Measurements from ENCODE around the gene FMO3.

FMO3 gene

DNA sequence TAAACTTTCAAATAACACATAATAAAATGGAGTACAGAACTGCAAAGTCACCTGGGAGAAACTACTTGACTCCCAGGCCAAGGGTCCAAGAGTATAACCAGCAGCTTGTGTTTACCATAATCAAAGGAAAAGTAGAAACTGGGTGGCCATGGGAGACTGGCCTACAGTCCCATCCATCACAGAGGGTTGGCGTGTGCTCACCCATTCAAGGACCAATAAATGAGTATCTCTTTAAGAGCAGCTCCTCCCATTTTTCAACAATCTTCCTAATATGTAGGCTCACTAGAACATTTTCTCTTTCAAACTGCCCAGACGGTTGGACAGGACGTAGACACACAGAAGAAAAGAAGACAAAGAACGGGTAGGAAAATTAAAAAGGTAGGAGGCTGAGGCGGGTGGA, at the start of gene FMO3:
FMO3 (plus strand) TSS at position 302 of the 400 bp plus-strand sequence. CDS start 1,754 bp downstream, outside the sequence.
- DNase-seq, result no peak

DNA sequence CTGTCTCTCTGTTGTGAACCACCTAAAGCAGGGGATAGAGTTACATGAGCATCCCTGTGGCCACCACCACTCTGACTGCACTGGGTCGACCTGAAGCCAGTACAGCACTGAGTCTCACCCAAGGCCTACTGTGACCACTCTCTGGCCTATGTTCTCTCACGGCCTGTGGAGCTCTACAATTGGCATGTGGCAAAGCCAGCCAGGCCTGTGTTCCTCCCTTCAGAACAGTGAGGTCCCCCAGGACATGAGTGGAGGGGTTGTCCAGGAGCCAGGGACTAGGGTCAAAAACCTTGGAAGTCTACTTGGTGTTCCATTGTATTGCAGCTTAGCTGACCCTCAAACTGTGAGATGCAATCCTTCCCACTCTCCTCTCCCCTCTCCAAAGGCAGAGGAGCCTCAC, 42.7 kb upstream of the FMO3 start:
- DNase-seq, result no peak

DNA sequence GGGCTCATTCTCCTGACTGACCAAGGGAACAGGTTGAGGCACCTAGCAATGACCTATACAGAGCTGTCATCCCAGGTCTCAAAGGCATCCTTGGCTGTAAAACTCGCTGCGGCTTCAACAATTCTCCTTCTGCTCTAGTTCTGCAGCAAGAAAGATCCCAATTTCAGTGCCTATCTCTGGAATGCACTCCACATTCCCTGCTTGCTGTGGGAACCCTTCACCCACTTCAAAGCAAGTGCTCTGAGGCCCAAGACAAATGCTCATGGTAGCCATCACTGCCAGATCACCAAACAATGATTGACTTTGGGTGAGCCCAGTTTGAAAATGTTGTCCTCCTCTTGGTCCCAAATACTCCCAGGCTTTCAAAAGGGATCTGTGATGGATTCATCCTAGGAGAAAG, 37.7 kb upstream of the FMO3 start:
- no peak for DNase-seq

DNA sequence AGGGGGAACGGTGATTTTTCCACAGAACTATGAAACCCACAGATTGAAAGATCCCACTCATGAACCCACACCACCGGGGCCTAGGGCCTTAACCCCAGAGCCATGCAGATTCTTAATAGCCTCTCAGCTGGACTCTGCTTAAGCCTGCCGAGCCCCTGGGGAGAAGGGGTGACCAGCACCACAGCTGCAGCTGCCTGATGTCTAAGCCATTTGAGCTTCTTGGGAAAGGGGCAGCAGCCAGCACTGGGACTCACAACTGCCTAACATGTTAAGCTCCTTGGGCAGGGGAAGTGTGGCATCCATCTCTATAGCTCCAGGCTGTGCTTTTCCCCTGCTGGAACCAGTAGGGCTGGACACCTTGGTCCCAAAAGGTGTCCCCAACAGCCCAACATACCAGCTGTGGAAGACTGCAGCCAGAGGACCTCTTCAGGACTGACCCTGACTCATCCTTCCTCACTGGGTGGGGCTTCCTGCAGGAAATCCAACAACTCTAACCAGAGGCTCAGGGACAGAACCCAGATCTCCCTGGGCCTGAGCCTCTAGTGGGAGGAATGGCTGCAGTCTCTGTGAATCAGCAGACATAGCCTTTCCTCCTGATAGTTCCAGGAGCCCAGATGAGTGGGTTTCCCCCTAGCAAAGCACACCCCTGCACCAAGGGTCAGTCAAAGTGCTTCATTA, 34.6 kb upstream of the FMO3 start:
- DNase-seq, result no peak

DNA sequence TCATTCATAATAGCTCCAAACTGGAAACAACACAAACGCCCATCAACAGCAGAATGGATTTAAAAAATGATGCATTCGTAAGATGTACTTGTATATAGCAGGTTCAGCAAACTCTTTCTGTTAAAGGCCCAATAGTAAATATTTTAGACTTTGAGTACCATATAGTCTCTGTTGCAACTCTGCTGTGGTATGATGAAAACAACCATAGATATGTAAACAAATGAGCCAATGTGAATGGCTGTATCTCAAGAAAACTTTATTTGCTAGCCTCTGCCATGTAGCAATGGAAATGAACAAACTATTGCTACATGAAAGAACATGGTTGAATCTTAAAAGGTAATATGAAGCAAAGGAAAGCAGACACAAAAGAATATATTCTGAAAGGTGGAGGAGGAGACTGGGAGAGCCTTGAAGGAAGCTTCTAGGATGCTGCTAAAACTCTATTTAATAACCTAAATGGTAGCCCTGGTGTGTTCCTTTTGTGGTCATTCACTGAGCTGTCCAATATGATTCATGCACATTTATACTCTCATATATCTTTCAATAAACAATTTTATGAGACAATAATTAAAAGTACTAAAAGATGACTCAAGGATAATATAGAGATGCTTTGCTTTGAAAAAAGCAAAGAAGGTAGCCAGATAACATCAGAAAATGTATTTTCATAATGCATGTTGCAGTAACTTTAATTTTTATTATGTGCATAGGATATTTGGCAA, 29.1 kb upstream of the FMO3 start:
- no peak for DNase-seq

DNA sequence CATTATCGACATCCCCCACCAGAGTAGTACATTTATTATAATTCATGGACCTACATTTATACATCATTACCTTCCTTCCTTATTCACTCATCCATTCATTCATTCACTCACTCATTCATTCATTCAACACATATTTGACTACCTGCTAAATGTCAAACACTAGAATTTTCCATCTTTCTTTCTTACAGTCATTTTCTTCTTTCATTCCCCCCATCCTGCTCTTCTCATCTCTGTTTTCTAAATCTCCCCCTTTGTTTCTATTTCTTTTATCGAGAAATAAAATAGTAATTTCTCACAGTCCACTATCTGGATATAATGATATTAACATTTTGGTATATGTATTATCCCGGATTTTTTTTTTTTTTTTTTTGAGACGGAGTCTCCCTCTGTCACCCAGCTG, 27.8 kb upstream of the FMO3 start:
- DNase-seq, result no peak

DNA sequence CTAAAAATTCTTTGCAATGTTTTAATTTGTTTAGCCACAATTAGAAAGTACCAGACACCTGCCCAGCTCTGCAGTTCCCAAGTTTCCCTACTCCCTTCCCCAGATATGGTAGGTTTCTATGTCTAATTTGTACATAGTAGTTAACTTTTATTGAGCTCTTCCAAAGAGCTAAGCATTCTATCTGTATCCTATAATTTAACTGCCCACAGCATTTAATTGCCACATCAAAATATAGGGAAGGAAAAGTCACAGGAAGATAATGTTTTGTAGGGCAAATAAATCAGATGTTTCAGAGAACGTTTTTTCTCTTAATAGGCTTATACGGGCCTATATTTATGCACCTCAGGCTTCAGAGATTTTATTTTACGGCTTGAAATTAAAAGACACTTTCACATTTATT, 15.7 kb upstream of the FMO3 start:
- DNase-seq, result no peak

DNA sequence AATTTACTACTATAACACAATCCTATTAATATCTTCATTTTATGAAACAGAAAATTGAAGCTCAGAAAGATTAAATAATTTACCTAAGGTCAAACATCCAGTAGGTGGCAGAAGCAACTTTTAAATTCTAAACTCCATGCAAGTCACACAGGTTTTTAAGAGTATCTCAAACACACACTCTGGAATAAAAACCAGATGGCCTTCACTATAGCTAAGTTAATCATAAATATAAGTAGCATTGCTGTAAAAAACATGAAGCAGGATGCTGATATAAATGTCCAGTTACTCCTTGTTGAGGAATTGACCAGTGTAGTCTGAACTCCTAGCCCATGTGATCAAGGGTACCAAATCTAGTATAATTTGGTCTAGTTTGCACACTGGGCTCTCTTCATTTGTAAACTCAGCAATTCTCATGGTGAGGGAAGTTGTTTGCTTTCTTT, 9.4 kb upstream of the FMO3 start:
- DNase-seq, result peak; percentile 34 to 61

DNA sequence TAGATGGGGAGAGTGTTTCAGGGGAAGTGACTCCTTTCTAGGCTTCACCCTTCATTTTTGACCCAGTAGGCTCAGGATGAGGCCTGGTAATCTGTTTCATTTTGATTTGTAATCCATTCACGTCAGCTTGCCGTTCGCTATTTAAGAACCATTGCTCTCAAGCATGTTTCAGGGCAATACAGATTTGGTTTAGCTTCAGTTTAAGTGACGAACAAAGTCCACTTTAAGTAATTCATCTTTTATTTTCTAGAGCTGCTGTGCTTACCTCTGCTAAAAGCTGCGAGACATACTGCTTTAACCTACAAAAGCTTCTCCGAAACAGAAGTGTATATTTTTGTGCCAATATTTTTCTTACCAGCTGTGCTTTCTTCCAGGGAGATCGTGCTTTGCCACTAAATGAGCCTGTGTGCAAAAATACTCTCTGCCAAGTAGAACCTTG, 8.9 kb upstream of the FMO3 start:
- no peak for DNase-seq

DNA sequence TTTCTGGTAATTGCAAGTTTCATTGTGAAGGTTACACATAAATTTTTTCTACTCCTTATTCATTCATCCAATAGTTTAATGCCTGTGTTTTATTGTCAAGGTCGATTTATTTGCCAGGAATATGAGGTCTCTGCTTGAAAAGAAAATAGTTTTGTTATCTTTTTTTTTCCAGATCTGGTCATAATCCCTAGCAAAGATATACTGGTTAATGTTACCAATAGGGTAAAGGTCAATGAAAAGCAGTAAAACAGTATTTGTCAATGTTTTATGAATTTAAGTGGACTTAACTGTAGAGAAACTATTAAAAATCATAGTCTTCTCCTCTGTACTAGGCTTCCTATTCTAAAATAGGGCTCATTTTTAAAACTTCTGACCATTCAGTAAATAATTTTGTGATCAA, 8.1 kb upstream of the FMO3 start:
- no peak for DNase-seq

DNA sequence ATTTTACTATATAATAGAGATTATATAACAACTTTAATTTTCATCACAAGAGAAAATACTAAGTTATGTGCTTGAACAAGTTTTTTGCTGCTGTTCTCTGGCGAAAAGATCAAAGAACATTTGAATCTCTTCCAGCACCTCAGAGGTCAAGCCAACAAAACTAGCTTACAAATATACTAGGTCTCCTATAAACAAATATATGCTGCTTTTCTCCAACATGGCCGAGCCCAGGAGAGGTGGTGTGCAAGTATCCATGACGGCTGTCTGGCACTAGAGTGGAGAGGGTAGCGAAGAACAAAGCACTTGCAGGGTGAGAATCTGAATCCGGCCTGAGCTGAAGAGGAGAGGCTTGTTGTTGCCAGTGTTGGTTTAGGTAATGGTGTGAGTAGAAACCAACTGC, 7.5 kb upstream of the FMO3 start:
- no peak for DNase-seq

DNA sequence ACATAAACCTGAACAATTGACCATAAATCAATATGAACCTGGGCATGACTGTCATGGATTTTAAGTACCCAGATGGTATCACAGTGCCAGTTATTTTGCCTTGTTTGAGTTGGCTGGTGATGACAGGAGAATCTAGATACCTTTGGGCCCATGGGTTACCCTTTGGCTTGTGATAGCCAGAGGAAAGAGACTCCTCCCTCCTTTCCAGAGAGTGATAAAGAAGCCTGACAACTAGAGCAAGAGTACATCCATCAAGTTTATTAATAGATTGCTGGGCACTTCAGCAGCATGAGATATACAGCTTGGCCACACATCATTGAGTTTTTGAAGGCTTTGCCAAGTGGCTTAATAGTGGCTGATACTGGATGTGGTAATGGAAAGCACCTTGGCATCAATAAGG, 6.6 kb upstream of the FMO3 start:
- no peak for DNase-seq

DNA sequence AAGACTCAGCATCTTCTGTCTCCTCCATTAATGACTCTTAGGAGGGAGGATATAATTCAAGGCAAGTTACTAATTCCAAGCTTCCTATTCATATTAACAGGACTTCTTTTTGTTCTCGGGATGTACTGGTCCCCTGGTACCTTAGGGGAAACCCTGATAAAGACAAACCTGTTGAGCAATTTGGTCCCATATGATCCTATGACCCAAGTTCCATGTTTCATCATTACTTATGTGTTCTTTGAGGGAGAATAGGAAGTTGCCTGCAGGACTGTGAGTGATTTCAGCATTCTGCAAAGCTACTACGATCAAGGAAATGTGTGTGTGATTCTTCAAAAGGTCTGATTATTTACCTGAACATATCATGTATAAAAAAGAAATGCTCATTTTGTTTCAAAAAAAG, 5.8 kb upstream of the FMO3 start:
- DNase-seq, result no peak

DNA sequence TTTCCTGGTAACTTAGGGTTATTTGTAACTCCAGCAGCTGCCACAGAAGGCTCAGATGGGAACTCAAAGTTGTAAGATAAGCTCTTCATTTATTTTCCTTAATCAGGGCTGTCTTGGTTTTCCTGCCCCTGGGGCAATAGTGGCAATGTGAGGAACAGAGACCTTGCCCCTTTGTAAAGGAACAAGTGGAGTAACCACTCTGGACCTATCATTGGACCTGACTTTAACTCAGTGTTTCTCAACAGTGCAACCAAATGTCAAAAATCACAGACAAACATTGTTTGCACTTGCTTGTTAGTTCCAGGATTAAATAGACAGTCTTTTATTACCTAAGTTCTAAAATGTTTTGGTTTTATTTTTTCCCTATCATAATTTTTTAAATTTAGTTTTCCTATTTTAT, 2.8 kb upstream of the FMO3 start:
- no peak for DNase-seq

DNA sequence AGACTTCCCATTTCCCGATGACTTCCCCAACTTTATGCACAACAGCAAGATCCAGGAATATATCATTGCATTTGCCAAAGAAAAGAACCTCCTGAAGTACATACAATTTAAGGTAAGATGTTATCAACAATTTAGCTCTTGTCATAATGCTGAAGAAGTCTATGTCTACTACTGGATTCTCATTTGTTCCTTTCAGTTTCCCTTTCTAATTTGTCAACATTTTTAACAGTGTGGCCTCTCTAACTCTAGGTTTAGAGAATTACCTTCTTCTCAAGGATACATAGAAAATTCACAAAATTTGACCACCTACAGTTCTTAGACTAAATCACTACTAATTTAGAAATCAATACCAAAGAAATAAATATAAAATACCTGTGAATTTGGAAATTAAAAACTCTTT, 13.2 kb downstream of the FMO3 start:
- no peak for DNase-seq

DNA sequence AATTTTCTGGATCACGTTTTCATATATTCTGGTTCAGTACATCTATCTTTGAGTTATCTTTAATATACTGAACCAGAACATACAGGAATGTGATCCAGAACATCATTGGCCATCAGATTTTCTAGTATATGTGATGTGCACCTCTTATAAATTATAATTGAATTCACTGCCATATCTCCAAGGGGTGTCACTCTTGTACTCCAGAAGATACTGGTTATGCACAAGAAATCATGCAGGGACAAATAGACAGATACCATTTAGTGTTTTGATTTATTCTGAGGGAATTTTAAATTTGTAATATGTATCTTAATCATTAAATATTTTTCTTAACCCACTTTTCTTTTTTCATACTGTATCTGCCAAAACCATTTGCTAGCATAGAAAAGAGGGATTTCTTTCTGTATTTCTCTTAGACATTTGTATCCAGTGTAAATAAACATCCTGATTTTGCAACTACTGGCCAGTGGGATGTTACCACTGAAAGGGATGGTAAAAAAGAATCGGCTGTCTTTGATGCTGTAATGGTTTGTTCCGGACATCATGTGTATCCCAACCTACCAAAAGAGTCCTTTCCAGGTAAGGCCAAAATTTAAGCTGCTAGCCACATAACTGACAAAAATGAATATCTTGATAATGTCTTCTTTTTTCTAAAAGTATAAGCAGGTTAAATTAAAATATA, 16.7 kb downstream of the FMO3 start:
- DNase-seq, result no peak

DNA sequence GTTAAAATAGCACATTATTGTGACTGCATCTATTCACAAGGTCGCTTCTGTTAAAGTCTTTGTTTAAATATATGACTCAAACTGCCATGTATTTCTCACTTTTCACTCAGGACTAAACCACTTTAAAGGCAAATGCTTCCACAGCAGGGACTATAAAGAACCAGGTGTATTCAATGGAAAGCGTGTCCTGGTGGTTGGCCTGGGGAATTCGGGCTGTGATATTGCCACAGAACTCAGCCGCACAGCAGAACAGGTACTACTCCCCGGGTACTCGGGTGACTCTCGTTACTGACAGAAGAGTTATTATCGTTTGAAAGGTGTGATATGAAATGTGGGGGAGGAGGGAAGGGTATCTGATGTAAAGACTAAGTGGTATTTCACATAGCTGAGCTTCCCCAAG, 17.3 kb downstream of the FMO3 start:
- no peak for DNase-seq

DNA sequence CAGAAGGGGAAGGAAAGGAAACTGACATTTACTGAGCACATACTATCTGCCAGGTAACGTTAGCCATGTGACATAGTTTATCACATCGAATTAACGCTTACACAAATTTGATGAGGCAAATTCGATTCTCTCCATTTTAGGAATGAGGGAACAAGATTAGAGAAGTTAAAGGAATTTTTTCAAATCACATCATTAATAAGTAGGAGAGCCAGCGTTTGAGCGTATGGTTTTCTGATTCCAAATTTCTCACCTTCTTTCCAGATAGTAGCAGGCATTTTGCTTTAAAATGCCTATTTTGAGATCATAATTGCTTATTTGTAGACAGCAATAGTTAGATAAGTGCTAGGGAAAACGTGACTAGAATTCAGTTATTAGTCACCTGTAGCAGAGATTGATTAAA, 19.3 kb downstream of the FMO3 start:
- no peak for DNase-seq

DNA sequence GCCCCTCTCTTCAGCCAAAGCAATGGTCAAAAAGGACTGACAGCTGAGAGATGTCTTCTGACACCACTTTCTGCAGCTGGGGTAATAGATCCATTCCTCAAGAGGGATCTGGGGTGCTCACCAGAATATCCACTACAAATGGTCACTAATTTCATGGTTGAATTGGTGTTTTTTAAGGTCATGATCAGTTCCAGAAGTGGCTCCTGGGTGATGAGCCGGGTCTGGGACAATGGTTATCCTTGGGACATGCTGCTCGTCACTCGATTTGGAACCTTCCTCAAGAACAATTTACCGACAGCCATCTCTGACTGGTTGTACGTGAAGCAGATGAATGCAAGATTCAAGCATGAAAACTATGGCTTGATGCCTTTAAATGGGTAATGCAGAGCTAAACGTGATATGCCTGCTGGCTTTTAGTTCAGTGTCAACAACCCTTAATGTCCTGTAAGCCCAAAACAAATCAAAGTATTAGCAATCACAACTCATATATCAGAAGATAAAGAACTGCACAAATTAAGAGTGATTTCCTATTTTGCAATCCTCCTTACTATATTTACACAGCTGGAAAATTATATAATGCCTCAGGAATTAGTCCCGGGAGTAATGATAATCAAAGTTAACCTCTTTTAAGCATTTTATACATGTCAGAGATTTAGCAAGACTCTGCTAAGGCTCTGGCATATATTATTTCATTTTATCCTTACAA, 20.1 kb downstream of the FMO3 start:
- no peak for DNase-seq

DNA sequence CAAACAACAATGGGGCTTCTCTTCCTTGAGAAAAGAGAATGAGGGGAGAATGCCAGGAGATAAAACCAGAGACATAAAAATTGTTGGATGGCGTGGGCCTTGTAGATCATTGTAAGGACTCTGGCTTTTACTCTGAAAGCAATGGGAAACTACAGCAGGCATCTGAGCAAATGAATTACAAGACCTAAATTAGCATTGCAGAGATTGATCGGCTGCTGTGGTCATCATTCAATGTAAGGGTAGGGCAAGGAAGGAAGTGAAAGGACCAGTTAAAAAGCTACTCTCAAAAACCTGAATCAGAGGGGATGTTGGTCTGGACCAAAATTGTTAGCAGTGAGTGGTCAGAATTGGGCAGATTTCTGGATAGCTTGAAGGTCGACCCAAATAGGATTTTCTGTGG, 21.4 kb downstream of the FMO3 start:
- DNase-seq, result no peak

DNA sequence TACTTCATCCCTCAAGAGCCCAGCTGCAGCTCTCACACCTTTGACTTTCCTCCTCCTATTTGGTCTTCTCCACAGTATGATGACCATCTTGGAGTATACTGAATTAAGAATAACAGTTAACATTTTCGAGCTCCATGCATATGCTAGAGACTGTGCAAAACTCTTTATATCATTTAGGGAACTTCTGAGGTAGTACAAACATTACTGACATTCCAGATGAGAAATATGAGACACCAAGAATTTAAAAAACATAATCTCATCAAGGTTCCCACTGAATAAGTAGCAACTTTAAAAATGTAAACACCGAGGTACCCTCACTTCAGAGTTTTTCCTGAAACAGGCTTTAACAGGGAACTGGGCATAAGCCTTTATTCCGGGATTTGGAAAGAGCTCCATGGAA, 22.7 kb downstream of the FMO3 start:
- no peak for DNase-seq

DNA sequence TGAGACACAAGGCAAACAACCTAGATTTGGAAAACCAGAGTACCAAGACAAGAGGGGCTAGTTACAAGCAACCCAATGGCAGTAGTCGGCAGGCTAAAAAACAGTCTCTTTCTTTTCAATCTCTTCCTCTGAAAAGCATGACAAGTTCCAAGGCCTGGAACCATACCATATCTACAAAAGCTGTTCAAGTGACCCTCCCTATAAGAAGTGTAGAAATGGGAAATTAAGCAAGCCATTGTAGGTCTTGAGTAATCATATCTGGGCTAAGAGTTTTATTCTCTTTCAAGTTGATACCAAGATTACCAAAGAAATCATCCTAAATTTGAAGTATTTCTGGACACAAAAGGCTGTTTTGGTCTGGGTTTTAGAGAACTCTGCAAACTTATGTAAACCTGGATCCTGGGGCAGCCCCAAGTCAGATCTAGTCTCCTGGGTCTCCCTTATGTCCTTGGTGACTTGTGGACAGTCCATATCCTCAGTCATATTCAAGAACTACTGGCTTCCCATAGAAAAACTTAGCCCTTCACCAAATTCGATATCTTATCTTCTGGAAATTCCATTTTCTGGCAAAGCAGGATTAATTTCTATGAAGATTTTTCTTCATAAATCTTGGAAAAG, 24.7 kb downstream of the FMO3 start:
- no peak for DNase-seq

DNA sequence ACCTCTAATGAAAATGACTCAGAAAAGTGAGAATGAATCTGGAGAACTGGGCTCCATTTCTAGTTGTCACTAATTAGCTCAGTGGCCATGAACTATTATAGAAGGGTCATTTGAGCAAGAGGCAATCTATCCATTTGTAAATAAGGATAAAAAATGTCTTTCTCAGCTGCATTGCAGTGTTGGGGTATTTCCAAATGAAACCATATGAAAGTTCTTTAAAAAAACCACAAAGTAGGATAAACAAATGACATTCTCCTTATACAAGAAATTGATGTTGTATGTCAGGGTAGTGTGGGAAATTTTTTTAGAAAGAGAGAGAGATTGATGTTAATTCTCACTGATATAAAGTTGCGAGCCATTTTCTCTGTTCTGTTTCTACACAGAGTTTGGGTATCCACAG, 26.0 kb downstream of the FMO3 start:
- no peak for DNase-seq
